HL-60/S4 (cell line): ENCODE data around the gene INO80C.

Experiments used
- in situ Hi-C: fragments of 300-500 bp; cut with MboI; formaldehyde crosslinking; loops from 2 replicates; pipeline ENCODE4 v1.14.3; 2022; ENCODE audit warnings: low sequenced_read_pairs

The INO80C gene

GRCh38 chr18:35435401-35435800 lies 62.4 kb downstream of the INO80C start:
- in situ Hi-C loops, result no loop called here

DNA sequence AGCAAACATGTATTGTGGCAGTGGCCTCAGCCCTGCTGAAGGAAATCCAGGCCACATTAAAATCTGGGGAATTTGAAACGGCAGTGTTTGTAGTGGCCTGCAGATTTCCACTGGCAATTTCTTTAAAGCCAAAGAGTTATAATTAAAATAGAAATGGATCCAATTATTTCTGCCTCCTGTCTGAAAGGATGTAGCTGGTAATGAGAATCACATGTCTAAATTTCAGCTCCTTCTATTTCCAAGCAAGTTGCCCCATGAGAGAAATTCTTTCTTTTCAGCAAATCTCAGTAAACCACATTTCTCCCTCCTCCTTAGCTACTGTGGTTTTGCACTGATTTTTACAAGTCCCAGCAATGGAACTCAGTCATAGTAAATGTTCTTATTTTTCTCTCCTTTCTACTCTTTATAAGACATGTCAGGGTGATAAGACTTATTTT lies 65.2 kb downstream of the INO80C start:
- in situ Hi-C loops, result no loop called here

- in situ Hi-C loops, result no loop called here
Observed at GRCh38 chr18:35431374-35431741, 66.4 kb downstream of the INO80C start.

DNA sequence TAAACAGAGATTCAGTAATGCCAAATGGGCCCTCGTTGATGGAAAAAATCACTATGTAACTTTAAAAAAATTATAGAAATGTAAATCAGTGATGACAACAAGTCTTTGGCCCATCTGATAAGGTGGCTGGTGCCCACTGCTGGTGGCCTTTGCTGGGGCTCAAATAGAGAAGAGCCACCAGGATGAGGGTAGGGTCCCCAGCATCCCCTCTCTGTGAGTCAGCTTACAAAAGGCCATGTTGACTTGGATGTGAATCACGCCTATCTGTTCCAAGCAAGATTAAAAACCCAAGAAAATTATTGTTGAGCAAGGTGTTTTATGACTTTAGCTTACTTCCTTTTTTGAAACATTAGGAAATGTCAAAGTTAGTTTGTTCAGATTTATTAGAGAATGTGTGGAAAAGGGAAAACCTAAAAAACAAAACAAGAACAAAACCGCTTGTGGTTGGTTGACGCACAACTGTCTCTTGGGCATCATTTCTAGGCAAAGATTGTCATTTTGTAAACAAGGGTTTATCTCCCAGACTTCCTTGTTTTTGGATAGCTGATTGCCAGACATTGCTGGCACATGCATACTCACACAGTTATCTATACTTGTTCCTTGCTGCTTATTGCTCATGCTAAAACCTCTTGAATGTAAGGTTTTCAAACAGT lies 66.9 kb downstream of the INO80C start:
- in situ Hi-C loops, result no loop called here

DNA sequence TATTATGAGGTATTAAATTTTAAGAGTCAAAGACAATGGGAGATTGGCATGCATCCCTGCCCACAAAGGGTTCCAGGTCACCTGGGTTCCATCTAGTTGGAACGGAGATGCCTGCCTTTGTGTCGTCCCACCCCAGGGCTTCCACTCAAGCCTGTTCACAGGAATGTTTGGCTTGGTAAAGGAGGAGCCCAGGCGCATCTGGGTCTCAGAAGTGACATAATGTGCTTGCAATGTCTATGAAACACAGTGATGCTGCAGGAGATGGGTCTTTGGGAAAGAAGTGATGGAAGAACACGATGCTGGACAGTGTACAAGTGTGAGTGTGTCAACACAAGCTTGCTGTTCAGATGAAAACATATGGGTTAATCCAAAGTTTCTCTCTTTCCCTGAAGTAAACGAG lies 71.0 kb downstream of the INO80C start:
- in situ Hi-C loops, result no loop called here

DNA sequence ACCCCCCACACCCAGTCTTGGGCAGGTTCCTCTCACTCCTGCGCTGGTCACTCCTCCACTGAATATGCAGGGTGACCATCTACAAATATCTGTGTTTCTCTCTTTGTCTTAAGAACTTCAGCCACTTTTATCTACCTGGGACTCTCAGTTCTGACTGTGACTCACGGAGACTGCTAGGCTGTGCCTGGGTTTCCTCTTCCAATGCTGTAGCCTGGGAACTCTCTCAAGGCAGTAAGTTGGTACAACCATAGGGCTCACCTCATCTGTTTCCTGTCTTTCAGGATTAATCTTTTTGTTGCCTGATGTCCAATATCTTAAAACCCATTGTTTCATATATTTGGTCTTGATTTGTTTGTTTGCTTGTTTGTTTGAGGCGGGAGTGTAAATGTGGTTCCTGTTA lies 73.4 kb downstream of the INO80C start:
- in situ Hi-C loops, result no loop called here

DNA sequence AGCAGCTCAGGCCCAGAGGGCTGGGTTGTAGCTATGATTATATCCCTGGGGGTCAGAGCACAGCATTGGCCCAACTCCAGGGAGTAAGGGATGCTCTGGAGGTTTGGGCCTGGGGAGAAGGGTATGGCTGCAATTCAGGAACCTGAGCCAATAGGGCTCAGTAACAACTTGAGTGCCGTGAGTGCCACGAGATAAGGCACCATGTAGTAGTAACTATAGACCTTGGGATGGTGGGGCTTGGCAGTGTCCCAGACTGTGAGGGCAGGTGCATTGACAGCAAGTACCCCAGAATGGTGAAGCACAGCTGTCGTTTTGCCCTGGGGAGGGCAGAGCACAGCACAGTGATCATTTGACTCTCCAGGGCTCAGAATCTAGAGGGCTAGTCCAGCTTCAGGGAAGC lies 75.5 kb downstream of the INO80C start:
- in situ Hi-C loops, result no loop called here

GRCh38 chr18:35418610-35419009 lies 79.2 kb downstream of the INO80C start:
- in situ Hi-C loops, result no loop called here
